ENCODE data around the gene WT1. TPM values are rescaled to one million over a fixed set of nuclear protein-coding genes. Genes with fewer than 3 reads are reported as not detected.
A peak's percentile ranks its signal among the peaks of the same experiment; 100 is the strongest.

Gene WT1
- total and polyA plus RNA-seq, 11 donors = 1.0 to 16.6 (median 2.2) TPM

- TF ChIP-seq CTCF (IDR thresholded peaks at IDR 0.05) = no peak
- no peak for TF ChIP-seq POLR2A (IDR thresholded peaks at IDR 0.05)
- DNase-seq = peak; percentile 67 to 85 (median 83)
- peaks cover 0 to 43% (median 21%) of the 10 kb centered on the region in 12 donors for H3K4me1 ChIP-seq
- H3K27me3 ChIP-seq = peaks cover 15 to 88% (median 54%) of the 10 kb centered on the region in 9 donors
- H3K36me3 ChIP-seq = peaks cover 0 to 4% (median 0%) of the 10 kb centered on the region in 9 donors
- intact Hi-C loops (cut with DNase I) = loop anchor here in 1 of 10 donors (5.0 kb wide), 1 partner anchor 40 kb away; no protein-coding TSS in a partner anchor
- 6 to 10% (median 8%) methylated on average over 46 to 59 of the region's 59 CpGs for WGBS, 4 donors
- H3K9me3 ChIP-seq = no peaks in the 10 kb centered on the region
- peak overlapping the region in 11 of 12 donors; percentile 17 to 52 (median 41) for H3K4me3 ChIP-seq
- peak overlapping the region in 11 of 12 donors; percentile 28 to 91 (median 77) for H3K27ac ChIP-seq
- ATAC-seq = peak; percentile 77 to 96 (median 80)
Observed at GRCh38 chr11:32426819-32427615, 8.3 kb downstream of the WT1 start.

- intact Hi-C loops (cut with DNase I) = loop anchor here in 1 of 10 donors (5.0 kb wide), 1 partner anchor 39 kb away; no protein-coding TSS in a partner anchor
- Histone ChIP-seq H3K4me3 (peak overlapping the region in 9 of 12 donors; percentile 24 to 52 (median 43)), H3K4me1 (peaks cover 0 to 52% (median 26%) of the 10 kb centered on the region in 12 donors), H3K9me3 (no peaks in the 10 kb centered on the region), H3K27me3 (peaks cover 11 to 81% (median 48%) of the 10 kb centered on the region in 9 donors), H3K27ac (peak overlapping the region in 9 of 12 donors; percentile 40 to 91 (median 74)), H3K36me3 (peaks cover 0 to 4% (median 0%) of the 10 kb centered on the region in 9 donors)
- TF ChIP-seq CTCF (IDR thresholded peaks at IDR 0.05) (no peak), POLR2A (IDR thresholded peaks at IDR 0.05) (no peak)
- WGBS, 4 donors = 35 to 55% (median 39%) methylated on average over 12 of the region's 12 CpGs
- DNase-seq = peak in 2 of 5 donors; percentile 40 to 50
- ATAC-seq = peak in 3 of 4 donors; percentile 15 to 51 (median 16)
Observed at GRCh38 chr11:32426192-32426591, 9.1 kb downstream of the WT1 start.

- peaks cover 0 to 4% (median 0%) of the 10 kb centered on the region in 9 donors for H3K36me3 ChIP-seq
- ATAC-seq (no peak), DNase-seq (no peak)
- no peaks in the 10 kb centered on the region for H3K9me3 ChIP-seq
- H3K4me3 ChIP-seq = no peak overlapping the region
- TF ChIP-seq POLR2A (IDR thresholded peaks at IDR 0.05) = no peak
- no peak for TF ChIP-seq CTCF (IDR thresholded peaks at IDR 0.05)
- H3K4me1 ChIP-seq = peaks cover 0 to 53% (median 26%) of the 10 kb centered on the region in 12 donors
- intact Hi-C loops (cut with DNase I) = loop anchor here in 1 of 10 donors (5.0 kb wide), 1 partner anchor 38 kb away; no protein-coding TSS in a partner anchor
- H3K27me3 ChIP-seq = peaks cover 11 to 77% (median 43%) of the 10 kb centered on the region in 9 donors
- WGBS, 4 donors = 58 to 74% (median 66%) methylated on average over 5 of the region's 5 CpGs
- peak overlapping the region in 9 of 12 donors; percentile 40 to 91 (median 74) for H3K27ac ChIP-seq
Observed at GRCh38 chr11:32425761-32426160, 9.6 kb downstream of the WT1 start.

- peaks cover 9 to 45% (median 19%) of the 10 kb centered on the region in 9 donors for H3K27me3 ChIP-seq
- H3K4me3 ChIP-seq = no peak overlapping the region
- TF ChIP-seq POLR2A (IDR thresholded peaks at IDR 0.05) (no peak), CTCF (IDR thresholded peaks at IDR 0.05) (no peak)
- intact Hi-C loops (cut with DNase I) = no loop called here
- DNase-seq = no peak
- WGBS, 4 donors = 51 to 66% (median 65%) methylated on average over 3 of the region's 3 CpGs
- H3K4me1 ChIP-seq = peaks cover 0 to 50% (median 23%) of the 10 kb centered on the region in 12 donors
- H3K36me3 ChIP-seq = no peaks in the 10 kb centered on the region
- ATAC-seq = no peak
- H3K9me3 ChIP-seq = no peaks in the 10 kb centered on the region
- H3K27ac ChIP-seq = peak overlapping the region in 7 of 12 donors; percentile 41 to 72 (median 59)
Observed at GRCh38 chr11:32422545-32422944, 12.8 kb downstream of the WT1 start.

All from heart left ventricle (tissue), 16 donors.